NOMO-1 treated with DMSO at 0.1 percent for 48 hours (cell line): ENCODE measurements around the gene WTIP.

Experiments used
- DNase-seq: peaks from one replicate; lab custom pipeline; 2025; ENCODE audit not compliant: unreplicated experiment; lab: John Stamatoyannopoulos, UW

Gene WTIP

DNA sequence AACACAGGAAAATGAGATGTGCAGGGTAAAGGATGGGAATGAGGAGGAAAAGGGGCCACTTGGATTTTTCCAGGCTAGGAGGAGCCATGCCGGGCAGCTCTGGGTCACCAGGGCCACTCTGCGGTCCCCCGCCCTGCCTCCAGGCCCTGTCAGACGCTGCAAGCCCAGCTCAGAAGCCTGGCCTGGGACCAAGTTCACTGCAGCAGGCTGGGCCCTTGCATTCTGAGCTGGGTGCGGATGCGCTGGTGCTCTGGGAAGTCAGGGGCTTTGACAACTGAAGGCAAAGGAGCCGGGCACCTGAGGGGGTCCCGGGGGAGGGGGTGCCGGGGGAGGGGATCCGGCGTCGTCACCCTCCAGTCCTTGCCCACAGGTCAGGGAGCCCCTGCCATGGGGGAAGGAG, 77.5 kb downstream of the WTIP start:
- DNase-seq = no peak

DNA sequence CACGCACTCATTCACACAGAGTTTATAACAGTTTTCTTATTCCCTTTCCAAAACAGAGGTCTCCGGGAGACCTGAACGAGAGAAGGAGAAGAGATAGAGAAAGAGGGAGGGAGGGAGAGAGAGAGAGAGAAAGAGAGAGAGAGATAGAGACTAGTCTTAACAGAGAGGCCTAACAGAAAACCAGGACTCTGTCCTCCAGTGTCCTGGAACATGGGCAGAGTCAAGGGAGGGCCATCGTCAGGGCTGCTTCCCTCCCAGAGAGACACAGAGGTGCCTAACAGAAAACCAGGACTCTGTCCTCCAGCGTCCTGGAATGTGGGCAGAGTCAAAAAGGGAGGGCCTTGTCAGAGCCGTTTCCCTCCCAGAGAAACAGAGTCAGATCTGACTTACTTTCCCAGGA, 78.7 kb downstream of the WTIP start:
- DNase-seq = no peak
